HepG2 (cell line): Measurements from ENCODE around the gene MMP19. TPM values are rescaled to one million over a fixed set of nuclear protein-coding genes. Genes with fewer than 3 reads are reported as not detected.

Source experiments
- ATAC-seq: fragments of 200-7000 bp; cut with Tn5 transposase; 3 replicates; pipeline ENCODE4 v1.9.1; 2020; ENCODE audit warnings: mild to moderate bottlenecking, moderate library complexity
- BruUV-seq: library from RNA; stranded (reverse); fragments of 400-500 nt; replicated peaks from 2 replicates; lab custom pipeline; 2021; lab: Mats Ljungman, UMichigan
- CTCF ChIA-PET: fragments of 300-600 bp; formaldehyde crosslinking; extraction: SDS; loops from one replicate; lab custom pipeline; 2021; ENCODE audit warnings: low total read pairs, inconsistent platforms, low intra/inter-chr PET ratio; lab: Yijun Ruan, JAX
- POLR2A ChIA-PET: fragments of 350-600 bp; sonication (Branson Sonifier 250); formaldehyde crosslinking; loops from one replicate; lab custom pipeline; 2020; ENCODE audit warnings: antibody characterized with exemption, inconsistent platforms; lab: Yijun Ruan, JAX
- DNase-seq: peaks from one replicate; pipeline ENCODE4 v3.0.0-alpha.2; 2015; ENCODE audit warnings: low spot score
- FAIRE-seq: peaks from 3 replicates; lab custom pipeline; 2011; peaks lifted over from hg19 to GRCh38; lab: Jason Lieb, UNC
- H2AFZ ChIP-seq: one replicate; pipeline ENCODE4 v1.6.1; 2011; ENCODE audit warnings: low read length, inconsistent platforms
- H3K27ac ChIP-seq: fragments of 300-600 bp; 3 replicates; pipeline ENCODE4 v1.8.0; 2011; ENCODE audit warnings: mixed run types, mild to moderate bottlenecking, mixed read lengths, low read length, inconsistent platforms; ENCODE audit not compliant: insufficient read depth; ENCODE audit errors: extremely low read length
- H3K27me3 ChIP-seq, 2 experiments: fragments of 200-600 bp in 1 of 2; 2 replicates in 1 of 2; 3 replicates in 1 of 2; pipeline versions ENCODE4 v1.6.0 to v1.8.0; 2011; ENCODE audit warnings: low read length in 2 of 2, mild to moderate bottlenecking in 2 of 2, moderate library complexity in 2 of 2, inconsistent platforms in 1 of 2; ENCODE audit not compliant: insufficient read depth in 2 of 2, control insufficient read depth in 1 of 2
- H3K36me3 ChIP-seq, 2 experiments: fragments of 200-600 bp in 1 of 2; replicated peaks in 1 of 2; 2 replicates in 1 of 2; 3 replicates in 1 of 2; pipeline versions ENCODE4 v1.5.1 to v1.8.0; 2011; ENCODE audit warnings: low read length in 2 of 2, inconsistent platforms in 1 of 2; ENCODE audit not compliant: insufficient read depth in 2 of 2, control insufficient read depth in 1 of 2
- H3K4me1 ChIP-seq: 2 replicates; pipeline ENCODE4 v1.5.1; 2012; ENCODE audit warnings: low read length, inconsistent platforms; ENCODE audit not compliant: insufficient read depth
- H3K4me2 ChIP-seq: 2 replicates; pipeline ENCODE4 v1.6.0; 2011; ENCODE audit warnings: low read depth, low read length, inconsistent platforms
- H3K4me3 ChIP-seq, 3 experiments: fragments of 200-600 bp in 1 of 3; sonication (generic), shearing (Covaris generic) in 1 of 3; replicated peaks in 1 of 3; 2 replicates each; pipeline ENCODE4 v1.5.1; 2011 to 2016; ENCODE audit warnings: low read length in 3 of 3, inconsistent platforms in 2 of 3, low read depth in 2 of 3, mild to moderate bottlenecking in 2 of 3, control low read depth in 1 of 3, mixed read lengths in 1 of 3; ENCODE audit not compliant: insufficient read depth in 1 of 3
- H3K79me2 ChIP-seq: one replicate; pipeline ENCODE4 v1.6.1; 2011; ENCODE audit warnings: low read length, inconsistent platforms; ENCODE audit not compliant: insufficient read depth
- H3K9ac ChIP-seq: 2 replicates; pipeline ENCODE4 v1.6.0; 2011; ENCODE audit warnings: mild to moderate bottlenecking, low read depth, low read length, inconsistent platforms; ENCODE audit not compliant: insufficient read depth
- H3K9me3 ChIP-seq: 2 replicates; pipeline ENCODE4 v1.5.1; 2012; ENCODE audit warnings: mild to moderate bottlenecking, low read length
- H4K20me1 ChIP-seq: 2 replicates; pipeline ENCODE4 v1.6.0; 2011; ENCODE audit warnings: inconsistent platforms, mild to moderate bottlenecking, low read length, moderate library complexity; ENCODE audit not compliant: insufficient read depth
- ERF ChIP-seq: IDR thresholded peaks from 2 replicates; pipeline ENCODE4 v1.6.1; 2018; ENCODE audit warnings: missing biosample characterization, missing genetic modification reagents
- GFI1 ChIP-seq: sonication (generic); formaldehyde crosslinking; IDR thresholded peaks from 2 replicates; pipeline ENCODE4 v1.5.0; 2020; ENCODE audit warnings: missing genetic modification reagents, mild to moderate bottlenecking, borderline replicate concordance
- KDM3A ChIP-seq: IDR thresholded peaks from 2 replicates; pipeline ENCODE4 v1.6.1; 2018; ENCODE audit warnings: low read depth, missing compliant biosample characterization
- KDM4B ChIP-seq: sonication (generic); formaldehyde crosslinking; IDR thresholded peaks from 2 replicates; pipeline ENCODE4 v1.4.0; 2020; ENCODE audit warnings: missing genetic modification reagents
- KDM5B ChIP-seq: sonication (generic); formaldehyde crosslinking; IDR thresholded peaks from 2 replicates; pipeline ENCODE4 v1.4.0; 2020; ENCODE audit warnings: missing genetic modification reagents, mild to moderate bottlenecking, borderline replicate concordance
- NFIC ChIP-seq: IDR thresholded peaks from 2 replicates; pipeline ENCODE4 v1.6.1; 2012; ENCODE audit warnings: mild to moderate bottlenecking, low read length, inconsistent platforms
- NFRKB ChIP-seq: fragments of 450-650 bp; IDR thresholded peaks from 2 replicates; pipeline ENCODE4 v1.6.1; 2017
- PHB2 ChIP-seq: fragments of 450-650 bp; IDR thresholded peaks from 2 replicates; pipeline ENCODE4 v1.6.1; 2018; ENCODE audit not compliant: partially characterized antibody
- POLR2A ChIP-seq, 2 experiments: IDR thresholded peaks; 2 replicates each; pipeline ENCODE4 v1.6.1; 2011; ENCODE audit warnings: low read depth in 2 of 2, low read length in 2 of 2, mild to moderate bottlenecking in 1 of 2, moderate library complexity in 1 of 2; ENCODE audit not compliant: insufficient read depth in 1 of 2
- RCOR2 ChIP-seq: IDR thresholded peaks from 2 replicates; pipeline ENCODE4 v1.6.1; 2016; ENCODE audit warnings: missing biosample characterization, missing genetic modification reagents
- SALL1 ChIP-seq: sonication (generic); formaldehyde crosslinking; IDR thresholded peaks from 2 replicates; pipeline ENCODE4 v1.8.0; 2022; ENCODE audit warnings: mild to moderate bottlenecking, missing genetic modification reagents
- SRSF4 ChIP-seq: fragments of 200-400 bp; formaldehyde crosslinking; IDR thresholded peaks from one replicate; pipeline ENCODE4 v1.6.1; 2018; ENCODE audit warnings: mild to moderate bottlenecking, low read depth, low read length, moderate library complexity; ENCODE audit not compliant: poor library complexity, severe bottlenecking
- TAF15 ChIP-seq: fragments of 200-400 bp; formaldehyde crosslinking; IDR thresholded peaks from one replicate; pipeline ENCODE4 v1.6.1; 2018; ENCODE audit warnings: mild to moderate bottlenecking, low read depth, low read length; ENCODE audit not compliant: poor library complexity, severe bottlenecking
- ZBTB1 ChIP-seq: sonication (generic); formaldehyde crosslinking; IDR thresholded peaks from 2 replicates; pipeline ENCODE4 v1.4.0; 2020; ENCODE audit warnings: missing genetic modification reagents, borderline replicate concordance
- ZBTB42 ChIP-seq: sonication (generic); formaldehyde crosslinking; IDR thresholded peaks from 2 replicates; pipeline ENCODE4 v1.5.0; 2020; ENCODE audit warnings: mild to moderate bottlenecking, missing genetic modification reagents
- ZKSCAN5 ChIP-seq: sonication (generic); formaldehyde crosslinking; IDR thresholded peaks from 2 replicates; pipeline ENCODE4 v1.5.1; 2020; ENCODE audit warnings: mild to moderate bottlenecking, missing genetic modification reagents
- ZNF296 ChIP-seq: sonication (generic); formaldehyde crosslinking; conservative IDR thresholded peaks from 2 replicates; pipeline ENCODE4 v1.5.0; 2020; ENCODE audit warnings: mild to moderate bottlenecking, missing genetic modification reagents
- ZNF317 ChIP-seq: sonication (generic); formaldehyde crosslinking; IDR thresholded peaks from 2 replicates; pipeline ENCODE4 v1.5.0; 2020; ENCODE audit warnings: mild to moderate bottlenecking, missing genetic modification reagents
- ZNF331 ChIP-seq: sonication (generic); formaldehyde crosslinking; IDR thresholded peaks from 2 replicates; pipeline ENCODE4 v1.4.0; 2020; ENCODE audit warnings: missing genetic modification reagents
- ZNF367 ChIP-seq: sonication (generic); formaldehyde crosslinking; IDR thresholded peaks from 2 replicates; pipeline ENCODE4 v1.4.0; 2020; ENCODE audit warnings: missing genetic modification reagents, borderline replicate concordance
- ZNF556 ChIP-seq: sonication (generic); formaldehyde crosslinking; IDR thresholded peaks from 2 replicates; pipeline ENCODE4 v1.4.0; 2020; ENCODE audit warnings: mild to moderate bottlenecking, missing genetic modification reagents, borderline replicate concordance
- ZNF674 ChIP-seq: sonication (generic); formaldehyde crosslinking; IDR thresholded peaks from 2 replicates; pipeline ENCODE4 v1.5.0; 2020; ENCODE audit warnings: low read depth, mild to moderate bottlenecking, missing genetic modification reagents
- ZNF839 ChIP-seq: sonication (generic); formaldehyde crosslinking; IDR thresholded peaks from 2 replicates; pipeline ENCODE4 v1.4.0; 2020; ENCODE audit warnings: missing genetic modification reagents, mild to moderate bottlenecking, borderline replicate concordance
- WGBS: methylation state at CpG from one replicate; pipeline ENCODE4 v1.1.6; 2017; ENCODE audit warnings: low lambda C conversion rate; 5-methylcytosine and 5-hydroxymethylcytosine counted together
- in situ Hi-C: cut with HindIII; loops from 2 replicates; pipeline ENCODE4 v1.10.0; 2017; ENCODE audit warnings: low pct_unique_long_range_greater_than_20kb; ENCODE audit not compliant: extremely low pct_ligation_motif_present
- intact Hi-C: fragments of 100-400 bp; cut with micrococcal nuclease; formaldehyde crosslinking; loops from one replicate; pipeline ENCODE4 v1.10.0; 2022; ENCODE audit not compliant: unreplicated experiment
- polyA plus RNA-seq, 8 experiments: library from polyadenylated mRNA; depleted of rRNA in 3 of 8; stranded (reverse) in 7 of 8; unstranded in 1 of 8; fragments of >200 nt; fragmentation: Illumina TruSeq in 4 of 8; extraction: Trizol in 4 of 8; gene quantifications; 2 replicates each; pipeline versions ENCODE4 v1.2.1 to v1.2.3, GENCODE V29; 2011 to 2016; ENCODE audit warnings: low read depth in 4 of 8, missing spikeins in 1 of 8, mixed read lengths in 1 of 8; ENCODE audit not compliant: insufficient read depth in 1 of 8
- total RNA-seq, 5 experiments: library from RNA; depleted of rRNA; stranded (reverse); fragments of >200 nt; fragmentation: Illumina TruSeq; extraction: Trizol; gene quantifications; 2 replicates each; pipeline ENCODE4 v1.2.3, GENCODE V29; 2016; ENCODE audit warnings: low read depth in 1 of 5
- TF ChIP-seq, protein P1 (sequence below): sonication (generic); formaldehyde crosslinking; IDR thresholded peaks from 2 replicates; pipeline ENCODE4 v1.8.0; 2022; ENCODE audit warnings: low read depth, missing genetic modification reagents

The MMP19 gene
- total and polyA plus RNA-seq, 2 of the 13 experiments (the other 11 are each of a cell fraction or from before 2014, with no cell fraction given), result 0.07 to 0.08 TPM

GRCh38 chr12:55818140-55818728 is 24.5 kb downstream of the MMP19 start (continued):
- TF ChIP-seq TAF15 (no peak), PHB2 (no peak), ZNF317 (CRISPR knock-in tag) (no peak), GFI1 (CRISPR knock-in tag) (no peak), ZNF296 (CRISPR knock-in tag) (no peak), ZKSCAN5 (0 out of 2 replicates have a peak, but pooled peaks have one; percentile 31), KDM5B (CRISPR knock-in tag) (no peak), NFRKB (no peak), RCOR2 (CRISPR knock-in tag) (no peak), ZNF331 (CRISPR knock-in tag) (no peak), ZNF839 (CRISPR knock-in tag) (no peak), POLR2A (IDR thresholded peaks at IDR 0.05; ENCODE audit: insufficient read depth in 1 of 2, low read depth in 2 of 2, low read length in 2 of 2) (no peak), ZBTB1 (CRISPR knock-in tag) (no peak)

DNA sequence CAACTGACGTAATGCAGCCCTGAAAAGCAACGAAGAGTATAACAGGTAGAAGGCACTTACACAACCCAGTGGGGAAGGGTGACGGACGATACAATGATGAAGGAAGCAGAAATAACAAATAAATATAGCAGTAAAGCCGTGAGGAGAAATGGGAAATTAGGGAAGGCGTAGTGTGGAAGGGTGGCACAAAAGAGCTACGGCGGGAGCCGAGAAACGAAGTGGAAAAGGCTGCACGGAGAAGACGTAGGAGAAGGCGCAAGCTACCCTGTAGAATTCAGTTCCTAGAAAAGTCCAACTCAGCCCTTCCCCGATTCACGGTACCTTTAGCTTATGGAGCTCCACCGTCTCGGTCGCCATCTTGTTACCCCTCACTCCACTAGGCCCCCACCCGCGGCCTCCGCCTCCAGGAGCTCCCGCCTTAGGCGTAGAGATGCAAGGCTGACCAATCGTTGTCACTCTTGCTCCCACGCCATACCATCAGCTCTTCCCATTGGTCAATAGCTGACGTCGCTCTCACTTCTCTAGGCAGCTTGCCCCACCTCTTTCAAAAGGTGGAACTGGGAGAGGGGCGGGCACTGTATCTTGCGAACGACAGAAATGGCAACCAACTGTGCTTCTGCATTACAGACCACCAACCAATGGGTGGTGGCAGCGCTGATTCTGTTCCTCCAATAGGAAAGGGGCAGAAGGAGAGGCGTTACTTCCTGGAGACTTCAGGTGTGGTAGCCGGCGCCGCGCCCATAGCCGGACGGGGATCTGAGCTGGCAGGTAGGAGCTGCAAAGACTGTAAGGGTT is 25.2 kb downstream of the MMP19 start, which contains the start of the genes ORMDL2 and SARNP:
Gene ORMDL2 (plus strand): TSS at position 697 of the 795 bp plus-strand sequence. CDS start 959 bp downstream, outside the sequence.
Gene SARNP (minus strand): TSS at position 380 of the 795 bp plus-strand sequence. CDS start 23 bp downstream, at position 357.
- Histone ChIP-seq H3K4me2 (peak within 1 kb of the TSS; percentile 87), H2AFZ (peak within 1 kb of the TSS; percentile 75), H3K36me3 (peaks cover 11 to 35% of the 10 kb centered on the region in 2 experiments), H3K9me3 (no peaks in the 10 kb centered on the region), H3K79me2 (peaks cover 64% of the 10 kb centered on the region), H3K9ac (peak within 1 kb of the TSS; percentile 93), H3K4me3 (peak within 1 kb of the TSS; percentile 81 to 93 (median 82)), H3K27me3 (no peaks in the 10 kb centered on the region; a peak in 1 of 5 replicates), H3K4me1 (peaks cover 56% of the 10 kb centered on the region), H4K20me1 (peaks cover 6% of the 10 kb centered on the region; the same call in 1 of the 2 replicates), H3K27ac (peak within 1 kb of the TSS; percentile 79)
- WGBS, result 1% methylated on average over 38 of the region's 38 CpGs
- intact Hi-C loops, result loop anchor here (1.0 kb wide), 1 partner anchor 110 kb away; the partner anchor contains the start of gene PYM1
- BruUV-seq, result no TSS peak
- FAIRE-seq, result peak; percentile 99
- ATAC-seq, result peak; percentile 97
- CTCF ChIA-PET, result interaction anchor here (1.3 kb wide), 1 partner anchor 79 kb away, joined by 3 read pairs; no protein-coding TSS in a partner anchor
- DNase-seq, result peak; percentile 100
- in situ Hi-C loops, result no loop called here
- POLR2A ChIA-PET, result interaction anchor here (0.6 to 6.2 kb wide), 27 partner anchors 9 to 1538 kb away, joined by 3 to 206 read pairs (median 6); partner anchors contain the start of genes CBX5, CD63, DGKA and DNAJC14
- TF ChIP-seq SRSF4, result no peak
- no peak for TF ChIP-seq ZBTB42
- TF ChIP-seq ZNF556 (CRISPR knock-in tag), result no peak; the same call in 1 of the 2 replicates
- TF ChIP-seq ZNF674 (CRISPR knock-in tag), result no peak
- TF ChIP-seq, protein P1, sequence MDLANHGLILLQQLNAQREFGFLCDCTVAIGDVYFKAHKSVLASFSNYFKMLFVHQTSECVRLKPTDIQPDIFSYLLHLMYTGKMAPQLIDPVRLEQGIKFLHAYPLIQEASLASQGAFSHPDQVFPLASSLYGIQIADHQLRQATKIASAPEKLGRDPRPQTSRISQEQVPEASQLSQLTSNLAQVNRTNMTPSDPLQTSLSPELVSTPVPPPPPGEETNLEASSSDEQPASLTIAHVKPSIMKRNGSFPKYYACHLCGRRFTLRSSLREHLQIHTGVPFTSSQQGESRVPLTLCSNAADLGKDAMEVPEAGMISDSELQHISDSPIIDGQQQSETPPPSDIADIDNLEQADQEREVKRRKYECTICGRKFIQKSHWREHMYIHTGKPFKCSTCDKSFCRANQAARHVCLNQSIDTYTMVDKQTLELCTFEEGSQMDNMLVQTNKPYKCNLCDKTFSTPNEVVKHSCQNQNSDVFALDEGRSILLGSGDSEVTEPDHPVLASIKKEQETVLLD, result no peak; the same call in 1 of the 2 replicates
- 0 out of 2 replicates have a peak, but pooled peaks have one; percentile 45 for TF ChIP-seq KDM3A
- TF ChIP-seq ZNF367, result no peak
- TF ChIP-seq KDM4B, result no peak
- no peak for TF ChIP-seq NFIC
- no peak; the same call in 1 of the 2 replicates for TF ChIP-seq SALL1 (CRISPR knock-in tag)
- TF ChIP-seq ERF (CRISPR knock-in tag), result no peak; the same call in 1 of the 2 replicates
